H1 (cell line): Measurements from ENCODE around the gene WDR93.

Experiments
- BCL11A ChIP-seq, 2 experiments: IDR thresholded peaks; one replicate each; pipeline ENCODE4 v1.6.1; 2011; ENCODE audit warnings: low read depth in 2 of 2, low read length in 2 of 2, mild to moderate bottlenecking in 2 of 2
- EZH2 ChIP-seq: fragments of 200-600 bp; sonication (generic); IDR thresholded peaks from 2 replicates; pipeline ENCODE4 v1.7.1; 2012; ENCODE audit warnings: low read depth, mild to moderate bottlenecking, moderate library complexity, low read length, inconsistent platforms; ENCODE audit not compliant: severe bottlenecking
- GTF2F1 ChIP-seq: IDR thresholded peaks from 2 replicates; pipeline ENCODE4 v1.6.1; 2012; ENCODE audit warnings: low read depth, low read length, improper control_type of control experiment, borderline replicate concordance
- KDM1A ChIP-seq: fragments of 200-600, 300-600 bp; sonication (generic); IDR thresholded peaks from 2 replicates; pipeline ENCODE4 v1.7.1; 2016; ENCODE audit warnings: mild to moderate bottlenecking, low read length, borderline replicate concordance
- NANOG ChIP-seq: IDR thresholded peaks from 2 replicates; pipeline ENCODE4 v1.6.1; 2011; ENCODE audit warnings: low read length, low read depth, mild to moderate bottlenecking, inconsistent platforms; ENCODE audit not compliant: insufficient read depth, poor library complexity, severe bottlenecking
- POLR2A ChIP-seq, 2 experiments: IDR thresholded peaks; 1 replicate in 1 of 2; 2 replicates in 1 of 2; pipeline ENCODE4 v1.6.1; 2011; ENCODE audit warnings: low read depth in 2 of 2, low read length in 2 of 2, mild to moderate bottlenecking in 2 of 2; ENCODE audit errors: control extremely low read depth in 1 of 2
- POLR2AphosphoS5 ChIP-seq: IDR thresholded peaks from 2 replicates; pipeline ENCODE4 v1.6.1; 2011; ENCODE audit warnings: low read depth, low read length
- RAD21 ChIP-seq, 2 experiments: IDR thresholded peaks in 1 of 2; conservative IDR thresholded peaks in 1 of 2; 2 replicates each; pipeline ENCODE4 v1.6.1; 2011; ENCODE audit warnings: low read depth in 2 of 2, low read length in 2 of 2, improper control_type of control experiment in 1 of 2, inconsistent platforms in 1 of 2, mild to moderate bottlenecking in 1 of 2, moderate library complexity in 1 of 2
- SIX5 ChIP-seq: IDR thresholded peaks from 2 replicates; pipeline ENCODE4 v1.6.1; 2011; ENCODE audit warnings: mild to moderate bottlenecking, low read depth, low read length
- SP1 ChIP-seq: IDR thresholded peaks from 2 replicates; pipeline ENCODE4 v1.6.1; 2011; ENCODE audit warnings: low read depth, low read length
- TBP ChIP-seq: IDR thresholded peaks from 2 replicates; pipeline ENCODE4 v1.6.1; 2011; ENCODE audit warnings: low read depth, low read length, improper control_type of control experiment
- TF ChIP-seq, protein P1 (sequence below): fragments of 300-600 bp; sonication (generic); IDR thresholded peaks from 2 replicates; pipeline ENCODE4 v1.7.1; 2012; ENCODE audit warnings: low read length, moderate library complexity, mild to moderate bottlenecking, inconsistent platforms; ENCODE audit not compliant: insufficient replicate concordance
- TF ChIP-seq, protein P2 (sequence below), 3 experiments: IDR thresholded peaks; 1 replicate in 2 of 3; 2 replicates in 1 of 3; pipeline versions ENCODE4 v1.5.1 to v1.6.1; 2011; ENCODE audit warnings: low read length in 3 of 3, mild to moderate bottlenecking in 3 of 3, inconsistent platforms in 2 of 3, low read depth in 1 of 3, moderate library complexity in 1 of 3; ENCODE audit not compliant: insufficient read depth in 1 of 3; ENCODE audit errors: control extremely low read depth in 1 of 3
- TF ChIP-seq, protein P3 (sequence below): IDR thresholded peaks from 2 replicates; pipeline ENCODE4 v1.6.1; 2012; ENCODE audit warnings: inconsistent platforms

DNA sequence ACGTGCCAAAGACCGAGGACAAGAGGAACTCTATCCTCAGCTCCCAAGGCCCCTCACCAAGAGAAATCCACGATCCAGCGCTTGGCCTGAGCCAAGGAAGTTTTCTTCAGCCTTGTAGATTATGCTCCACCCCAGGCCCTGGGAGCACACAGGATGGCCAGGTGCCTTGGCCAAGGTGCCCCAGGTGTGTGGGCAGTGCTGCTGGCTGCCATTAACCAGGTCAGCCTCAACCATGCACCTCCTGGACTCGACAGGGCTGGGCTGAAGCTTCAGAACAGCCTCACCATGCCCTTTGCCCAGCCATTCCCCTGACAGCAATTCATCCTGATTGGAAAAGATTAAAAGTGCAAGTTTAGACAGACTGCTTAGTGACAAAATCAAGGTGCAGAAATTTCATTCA, 71.3 kb downstream of the WDR93 start:
- TF ChIP-seq, protein P1, sequence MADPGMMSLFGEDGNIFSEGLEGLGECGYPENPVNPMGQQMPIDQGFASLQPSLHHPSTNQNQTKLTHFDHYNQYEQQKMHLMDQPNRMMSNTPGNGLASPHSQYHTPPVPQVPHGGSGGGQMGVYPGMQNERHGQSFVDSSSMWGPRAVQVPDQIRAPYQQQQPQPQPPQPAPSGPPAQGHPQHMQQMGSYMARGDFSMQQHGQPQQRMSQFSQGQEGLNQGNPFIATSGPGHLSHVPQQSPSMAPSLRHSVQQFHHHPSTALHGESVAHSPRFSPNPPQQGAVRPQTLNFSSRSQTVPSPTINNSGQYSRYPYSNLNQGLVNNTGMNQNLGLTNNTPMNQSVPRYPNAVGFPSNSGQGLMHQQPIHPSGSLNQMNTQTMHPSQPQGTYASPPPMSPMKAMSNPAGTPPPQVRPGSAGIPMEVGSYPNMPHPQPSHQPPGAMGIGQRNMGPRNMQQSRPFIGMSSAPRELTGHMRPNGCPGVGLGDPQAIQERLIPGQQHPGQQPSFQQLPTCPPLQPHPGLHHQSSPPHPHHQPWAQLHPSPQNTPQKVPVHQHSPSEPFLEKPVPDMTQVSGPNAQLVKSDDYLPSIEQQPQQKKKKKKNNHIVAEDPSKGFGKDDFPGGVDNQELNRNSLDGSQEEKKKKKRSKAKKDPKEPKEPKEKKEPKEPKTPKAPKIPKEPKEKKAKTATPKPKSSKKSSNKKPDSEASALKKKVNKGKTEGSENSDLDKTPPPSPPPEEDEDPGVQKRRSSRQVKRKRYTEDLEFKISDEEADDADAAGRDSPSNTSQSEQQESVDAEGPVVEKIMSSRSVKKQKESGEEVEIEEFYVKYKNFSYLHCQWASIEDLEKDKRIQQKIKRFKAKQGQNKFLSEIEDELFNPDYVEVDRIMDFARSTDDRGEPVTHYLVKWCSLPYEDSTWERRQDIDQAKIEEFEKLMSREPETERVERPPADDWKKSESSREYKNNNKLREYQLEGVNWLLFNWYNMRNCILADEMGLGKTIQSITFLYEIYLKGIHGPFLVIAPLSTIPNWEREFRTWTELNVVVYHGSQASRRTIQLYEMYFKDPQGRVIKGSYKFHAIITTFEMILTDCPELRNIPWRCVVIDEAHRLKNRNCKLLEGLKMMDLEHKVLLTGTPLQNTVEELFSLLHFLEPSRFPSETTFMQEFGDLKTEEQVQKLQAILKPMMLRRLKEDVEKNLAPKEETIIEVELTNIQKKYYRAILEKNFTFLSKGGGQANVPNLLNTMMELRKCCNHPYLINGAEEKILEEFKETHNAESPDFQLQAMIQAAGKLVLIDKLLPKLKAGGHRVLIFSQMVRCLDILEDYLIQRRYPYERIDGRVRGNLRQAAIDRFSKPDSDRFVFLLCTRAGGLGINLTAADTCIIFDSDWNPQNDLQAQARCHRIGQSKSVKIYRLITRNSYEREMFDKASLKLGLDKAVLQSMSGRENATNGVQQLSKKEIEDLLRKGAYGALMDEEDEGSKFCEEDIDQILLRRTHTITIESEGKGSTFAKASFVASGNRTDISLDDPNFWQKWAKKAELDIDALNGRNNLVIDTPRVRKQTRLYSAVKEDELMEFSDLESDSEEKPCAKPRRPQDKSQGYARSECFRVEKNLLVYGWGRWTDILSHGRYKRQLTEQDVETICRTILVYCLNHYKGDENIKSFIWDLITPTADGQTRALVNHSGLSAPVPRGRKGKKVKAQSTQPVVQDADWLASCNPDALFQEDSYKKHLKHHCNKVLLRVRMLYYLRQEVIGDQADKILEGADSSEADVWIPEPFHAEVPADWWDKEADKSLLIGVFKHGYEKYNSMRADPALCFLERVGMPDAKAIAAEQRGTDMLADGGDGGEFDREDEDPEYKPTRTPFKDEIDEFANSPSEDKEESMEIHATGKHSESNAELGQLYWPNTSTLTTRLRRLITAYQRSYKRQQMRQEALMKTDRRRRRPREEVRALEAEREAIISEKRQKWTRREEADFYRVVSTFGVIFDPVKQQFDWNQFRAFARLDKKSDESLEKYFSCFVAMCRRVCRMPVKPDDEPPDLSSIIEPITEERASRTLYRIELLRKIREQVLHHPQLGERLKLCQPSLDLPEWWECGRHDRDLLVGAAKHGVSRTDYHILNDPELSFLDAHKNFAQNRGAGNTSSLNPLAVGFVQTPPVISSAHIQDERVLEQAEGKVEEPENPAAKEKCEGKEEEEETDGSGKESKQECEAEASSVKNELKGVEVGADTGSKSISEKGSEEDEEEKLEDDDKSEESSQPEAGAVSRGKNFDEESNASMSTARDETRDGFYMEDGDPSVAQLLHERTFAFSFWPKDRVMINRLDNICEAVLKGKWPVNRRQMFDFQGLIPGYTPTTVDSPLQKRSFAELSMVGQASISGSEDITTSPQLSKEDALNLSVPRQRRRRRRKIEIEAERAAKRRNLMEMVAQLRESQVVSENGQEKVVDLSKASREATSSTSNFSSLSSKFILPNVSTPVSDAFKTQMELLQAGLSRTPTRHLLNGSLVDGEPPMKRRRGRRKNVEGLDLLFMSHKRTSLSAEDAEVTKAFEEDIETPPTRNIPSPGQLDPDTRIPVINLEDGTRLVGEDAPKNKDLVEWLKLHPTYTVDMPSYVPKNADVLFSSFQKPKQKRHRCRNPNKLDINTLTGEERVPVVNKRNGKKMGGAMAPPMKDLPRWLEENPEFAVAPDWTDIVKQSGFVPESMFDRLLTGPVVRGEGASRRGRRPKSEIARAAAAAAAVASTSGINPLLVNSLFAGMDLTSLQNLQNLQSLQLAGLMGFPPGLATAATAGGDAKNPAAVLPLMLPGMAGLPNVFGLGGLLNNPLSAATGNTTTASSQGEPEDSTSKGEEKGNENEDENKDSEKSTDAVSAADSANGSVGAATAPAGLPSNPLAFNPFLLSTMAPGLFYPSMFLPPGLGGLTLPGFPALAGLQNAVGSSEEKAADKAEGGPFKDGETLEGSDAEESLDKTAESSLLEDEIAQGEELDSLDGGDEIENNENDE: no peak
- TF ChIP-seq, protein P2, sequence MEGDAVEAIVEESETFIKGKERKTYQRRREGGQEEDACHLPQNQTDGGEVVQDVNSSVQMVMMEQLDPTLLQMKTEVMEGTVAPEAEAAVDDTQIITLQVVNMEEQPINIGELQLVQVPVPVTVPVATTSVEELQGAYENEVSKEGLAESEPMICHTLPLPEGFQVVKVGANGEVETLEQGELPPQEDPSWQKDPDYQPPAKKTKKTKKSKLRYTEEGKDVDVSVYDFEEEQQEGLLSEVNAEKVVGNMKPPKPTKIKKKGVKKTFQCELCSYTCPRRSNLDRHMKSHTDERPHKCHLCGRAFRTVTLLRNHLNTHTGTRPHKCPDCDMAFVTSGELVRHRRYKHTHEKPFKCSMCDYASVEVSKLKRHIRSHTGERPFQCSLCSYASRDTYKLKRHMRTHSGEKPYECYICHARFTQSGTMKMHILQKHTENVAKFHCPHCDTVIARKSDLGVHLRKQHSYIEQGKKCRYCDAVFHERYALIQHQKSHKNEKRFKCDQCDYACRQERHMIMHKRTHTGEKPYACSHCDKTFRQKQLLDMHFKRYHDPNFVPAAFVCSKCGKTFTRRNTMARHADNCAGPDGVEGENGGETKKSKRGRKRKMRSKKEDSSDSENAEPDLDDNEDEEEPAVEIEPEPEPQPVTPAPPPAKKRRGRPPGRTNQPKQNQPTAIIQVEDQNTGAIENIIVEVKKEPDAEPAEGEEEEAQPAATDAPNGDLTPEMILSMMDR (IDR thresholded peaks at IDR 0.05; ENCODE audit: control extremely low read depth in 1 of 3, insufficient read depth in 1 of 3, low read depth in 1 of 3, low read length in 3 of 3): no peak
- TF ChIP-seq POLR2AphosphoS5 (no peak), EZH2 (no peak), POLR2A (IDR thresholded peaks at IDR 0.05; ENCODE audit: control extremely low read depth in 1 of 2, low read depth in 2 of 2, low read length in 2 of 2) (no peak), BCL11A (IDR thresholded peaks at IDR 0.05; ENCODE audit: low read depth in 2 of 2, low read length in 2 of 2) (no peak), NANOG (no peak), TBP (no peak), RAD21 (IDR thresholded peaks at IDR 0.05 in 1 of 2, conservative IDR thresholded peaks at IDR 0.05 in 1 of 2; ENCODE audit: low read depth in 2 of 2, low read length in 2 of 2) (no peak), SIX5 (no peak), GTF2F1 (no peak), KDM1A (no peak), SP1 (no peak)
- TF ChIP-seq, protein P3, sequence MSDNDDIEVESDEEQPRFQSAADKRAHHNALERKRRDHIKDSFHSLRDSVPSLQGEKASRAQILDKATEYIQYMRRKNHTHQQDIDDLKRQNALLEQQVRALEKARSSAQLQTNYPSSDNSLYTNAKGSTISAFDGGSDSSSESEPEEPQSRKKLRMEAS: no peak
